Body of pancreas (tissue), 4 donors: ENCODE measurements around the gene FBN1.

ENCODE experiments used
- POLR2A ChIP-seq, 3 donors: fragments of 450-650 bp; IDR thresholded peaks; one replicate each; pipeline ENCODE4 v1.6.1; 2016; ENCODE audit warnings: antibody characterized with exemption in 3 of 3, mild to moderate bottlenecking in 2 of 3
- TF ChIP-seq, protein P1 (sequence below), 7 experiments: fragments of 450-650 bp in 4 of 7; fragments of 200-600 bp in 3 of 7; sonication (generic) in 3 of 7; IDR thresholded peaks; one replicate each; pipeline ENCODE4 v1.5.1; 2016 to 2019; ENCODE audit warnings: antibody characterized with exemption in 7 of 7

DNA sequence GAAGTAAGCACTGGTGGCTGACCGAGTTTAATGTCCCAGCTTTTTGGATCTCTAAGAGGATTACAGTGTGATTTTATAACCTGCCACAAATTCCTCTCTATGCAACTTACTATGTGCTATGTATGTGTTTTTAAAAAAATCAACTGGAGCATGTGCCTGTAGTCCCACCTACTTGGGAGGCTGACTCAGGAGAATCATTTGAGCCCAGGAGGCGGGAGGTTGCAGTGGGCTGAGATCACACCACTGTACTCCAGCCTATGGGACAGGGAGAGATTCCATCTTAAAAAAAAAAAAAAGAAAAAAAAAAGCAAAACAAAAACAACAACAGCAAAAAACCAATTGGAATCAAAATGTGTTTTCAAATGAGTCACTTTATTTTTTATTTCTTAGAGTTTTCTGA, 284.7 kb downstream of the FBN1 start:
- TF ChIP-seq, protein P1, sequence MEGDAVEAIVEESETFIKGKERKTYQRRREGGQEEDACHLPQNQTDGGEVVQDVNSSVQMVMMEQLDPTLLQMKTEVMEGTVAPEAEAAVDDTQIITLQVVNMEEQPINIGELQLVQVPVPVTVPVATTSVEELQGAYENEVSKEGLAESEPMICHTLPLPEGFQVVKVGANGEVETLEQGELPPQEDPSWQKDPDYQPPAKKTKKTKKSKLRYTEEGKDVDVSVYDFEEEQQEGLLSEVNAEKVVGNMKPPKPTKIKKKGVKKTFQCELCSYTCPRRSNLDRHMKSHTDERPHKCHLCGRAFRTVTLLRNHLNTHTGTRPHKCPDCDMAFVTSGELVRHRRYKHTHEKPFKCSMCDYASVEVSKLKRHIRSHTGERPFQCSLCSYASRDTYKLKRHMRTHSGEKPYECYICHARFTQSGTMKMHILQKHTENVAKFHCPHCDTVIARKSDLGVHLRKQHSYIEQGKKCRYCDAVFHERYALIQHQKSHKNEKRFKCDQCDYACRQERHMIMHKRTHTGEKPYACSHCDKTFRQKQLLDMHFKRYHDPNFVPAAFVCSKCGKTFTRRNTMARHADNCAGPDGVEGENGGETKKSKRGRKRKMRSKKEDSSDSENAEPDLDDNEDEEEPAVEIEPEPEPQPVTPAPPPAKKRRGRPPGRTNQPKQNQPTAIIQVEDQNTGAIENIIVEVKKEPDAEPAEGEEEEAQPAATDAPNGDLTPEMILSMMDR (IDR thresholded peaks at IDR 0.05) = no peak
- TF ChIP-seq POLR2A (IDR thresholded peaks at IDR 0.05) = no peak
